ENCODE measurements around the gene WDR35. TPM values are rescaled to one million over a fixed set of nuclear protein-coding genes. Genes with fewer than 3 reads are reported as not detected.

Gene WDR35
- total RNA-seq, 1 donor, result 13.0 TPM

DNA sequence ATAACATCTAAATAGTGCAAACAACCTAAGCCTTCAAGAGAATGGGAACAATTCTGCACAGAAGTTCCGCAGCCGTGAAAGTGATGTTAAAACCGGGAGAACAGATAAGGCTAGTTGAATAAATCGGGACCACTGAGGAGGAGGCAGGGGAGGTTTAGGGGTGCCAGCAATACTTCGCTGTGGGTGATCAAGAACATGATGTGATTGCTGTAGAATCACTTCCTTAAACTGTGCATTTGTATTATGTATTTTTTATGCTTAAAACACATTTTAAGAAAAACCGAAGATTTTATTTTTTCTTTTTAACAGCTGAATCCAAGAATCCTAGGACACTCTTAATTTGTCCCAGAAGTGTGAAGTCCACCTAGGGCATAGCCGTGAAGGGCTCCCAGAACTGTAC, 121.7 kb downstream of the WDR35 start:
- TF ChIP-seq, protein P1, sequence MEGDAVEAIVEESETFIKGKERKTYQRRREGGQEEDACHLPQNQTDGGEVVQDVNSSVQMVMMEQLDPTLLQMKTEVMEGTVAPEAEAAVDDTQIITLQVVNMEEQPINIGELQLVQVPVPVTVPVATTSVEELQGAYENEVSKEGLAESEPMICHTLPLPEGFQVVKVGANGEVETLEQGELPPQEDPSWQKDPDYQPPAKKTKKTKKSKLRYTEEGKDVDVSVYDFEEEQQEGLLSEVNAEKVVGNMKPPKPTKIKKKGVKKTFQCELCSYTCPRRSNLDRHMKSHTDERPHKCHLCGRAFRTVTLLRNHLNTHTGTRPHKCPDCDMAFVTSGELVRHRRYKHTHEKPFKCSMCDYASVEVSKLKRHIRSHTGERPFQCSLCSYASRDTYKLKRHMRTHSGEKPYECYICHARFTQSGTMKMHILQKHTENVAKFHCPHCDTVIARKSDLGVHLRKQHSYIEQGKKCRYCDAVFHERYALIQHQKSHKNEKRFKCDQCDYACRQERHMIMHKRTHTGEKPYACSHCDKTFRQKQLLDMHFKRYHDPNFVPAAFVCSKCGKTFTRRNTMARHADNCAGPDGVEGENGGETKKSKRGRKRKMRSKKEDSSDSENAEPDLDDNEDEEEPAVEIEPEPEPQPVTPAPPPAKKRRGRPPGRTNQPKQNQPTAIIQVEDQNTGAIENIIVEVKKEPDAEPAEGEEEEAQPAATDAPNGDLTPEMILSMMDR (IDR thresholded peaks at IDR 0.05; ENCODE audit: insufficient read depth, low read depth, low read length), result no peak
- H3K4me3 ChIP-seq (ENCODE audit: low read depth, low read length), result peak overlapping the region; percentile 64
- DNase-seq (ENCODE audit: low read depth), result no peak

DNA sequence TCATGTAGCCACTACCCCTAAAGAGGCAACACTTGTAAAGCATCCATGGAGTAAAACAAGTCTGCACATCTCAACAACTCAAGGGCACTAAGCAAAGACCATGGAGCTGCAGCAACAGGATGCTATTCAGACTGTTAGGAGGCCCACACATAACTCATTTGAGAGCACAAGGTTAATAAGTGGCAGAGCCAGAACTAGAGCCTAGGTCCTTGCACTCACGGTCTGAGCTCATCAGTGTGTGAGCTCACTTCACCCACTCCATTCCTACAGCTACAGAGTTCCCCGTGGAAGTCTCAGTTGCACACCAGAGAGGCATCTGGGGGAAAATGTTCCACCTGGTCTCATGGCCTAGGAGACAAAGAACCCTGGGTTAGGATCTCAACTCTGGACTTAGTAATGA, 123.1 kb downstream of the WDR35 start:
- TF ChIP-seq, protein P1 (IDR thresholded peaks at IDR 0.05; ENCODE audit: insufficient read depth, low read depth, low read length), result no peak
- H3K4me3 ChIP-seq (ENCODE audit: low read depth, low read length), result no peak overlapping the region
- DNase-seq (ENCODE audit: low read depth), result no peak

DNA sequence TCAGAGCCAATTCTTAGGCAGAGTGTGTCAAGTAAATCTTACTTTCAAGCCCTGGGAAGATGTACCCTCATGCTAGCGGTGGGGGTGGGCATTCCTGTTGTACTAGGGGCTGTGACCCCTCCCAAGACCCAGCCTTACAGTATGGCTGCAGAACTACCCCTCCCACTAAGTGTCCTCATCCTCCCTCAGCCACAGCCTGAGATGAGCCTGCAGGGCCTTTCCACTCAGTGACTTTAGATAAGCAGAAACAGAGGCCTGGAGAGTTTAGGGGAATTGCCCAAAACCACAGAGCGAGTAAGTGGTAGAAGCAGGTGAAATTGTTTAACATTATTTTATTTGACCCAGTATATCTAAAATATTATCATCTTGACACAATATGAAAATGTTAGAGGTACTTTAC, 124.8 kb downstream of the WDR35 start:
- no peak overlapping the region for H3K4me3 ChIP-seq (ENCODE audit: low read depth, low read length)
- no peak for DNase-seq (ENCODE audit: low read depth)
- TF ChIP-seq, protein P1 (IDR thresholded peaks at IDR 0.05; ENCODE audit: insufficient read depth, low read depth, low read length), result no peak

DNA sequence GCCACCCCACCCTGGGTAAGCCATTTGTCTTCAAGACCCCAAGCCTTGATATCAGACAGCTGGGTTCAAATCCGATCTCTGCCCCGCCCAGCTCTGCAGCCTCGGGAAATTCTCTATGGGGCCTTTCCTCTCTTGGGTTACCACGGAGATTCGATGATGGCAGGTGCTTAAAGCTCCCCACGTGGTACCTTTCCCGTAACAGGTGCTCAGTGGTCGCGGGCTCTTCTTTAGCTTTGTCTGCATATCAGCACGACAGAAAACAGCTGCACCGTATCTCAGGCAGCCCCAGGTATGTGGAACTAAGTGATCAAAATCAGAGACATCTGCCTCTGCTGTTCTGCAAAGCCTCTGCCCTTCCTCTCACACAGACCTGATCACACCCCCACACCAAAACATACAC, 125.5 kb downstream of the WDR35 start:
- TF ChIP-seq, protein P1 (IDR thresholded peaks at IDR 0.05; ENCODE audit: insufficient read depth, low read depth, low read length), result no peak
- H3K4me3 ChIP-seq (ENCODE audit: low read depth, low read length), result no peak overlapping the region
- no peak for DNase-seq (ENCODE audit: low read depth)

DNA sequence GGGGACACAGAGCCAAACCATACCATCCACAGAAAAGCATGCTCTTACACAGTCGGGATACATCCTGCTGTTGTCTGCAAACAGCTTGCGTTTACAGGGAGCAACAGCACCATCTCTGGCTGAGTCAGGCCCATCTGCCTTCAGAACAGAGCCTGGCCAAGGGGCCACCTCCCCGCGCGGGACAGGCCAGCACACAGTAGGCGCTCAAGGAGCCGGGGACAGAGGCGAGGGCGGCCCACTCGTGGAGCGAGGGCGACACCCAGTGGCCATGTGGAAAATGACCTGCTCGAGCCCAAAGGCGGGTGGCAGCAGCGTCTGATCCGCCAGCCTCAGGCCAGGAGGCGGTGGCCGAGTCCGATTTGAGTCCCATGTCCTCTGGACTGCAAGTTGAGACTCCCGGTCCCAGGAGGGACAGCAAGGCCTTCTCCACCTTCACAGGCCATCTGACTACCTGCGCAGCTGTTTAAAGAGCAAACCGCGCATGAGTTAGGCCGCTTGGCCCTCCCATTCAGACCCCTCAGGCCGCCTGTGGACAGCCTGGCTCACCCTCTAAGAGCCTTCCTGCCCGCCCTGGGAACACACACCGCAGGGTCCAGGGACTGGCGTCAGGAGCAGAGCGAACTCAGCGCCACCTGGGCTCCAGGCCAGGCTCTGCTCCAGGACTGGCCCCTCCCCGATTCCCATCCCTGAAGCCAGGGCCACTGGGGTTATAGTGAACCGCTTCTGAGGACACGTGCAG, 126.4 kb downstream of the WDR35 start:
- H3K4me3 ChIP-seq (ENCODE audit: low read depth, low read length), result no peak overlapping the region
- DNase-seq (ENCODE audit: low read depth), result peak; percentile 42
- TF ChIP-seq, protein P1 (IDR thresholded peaks at IDR 0.05; ENCODE audit: insufficient read depth, low read depth, low read length), result peak; percentile 84

DNA sequence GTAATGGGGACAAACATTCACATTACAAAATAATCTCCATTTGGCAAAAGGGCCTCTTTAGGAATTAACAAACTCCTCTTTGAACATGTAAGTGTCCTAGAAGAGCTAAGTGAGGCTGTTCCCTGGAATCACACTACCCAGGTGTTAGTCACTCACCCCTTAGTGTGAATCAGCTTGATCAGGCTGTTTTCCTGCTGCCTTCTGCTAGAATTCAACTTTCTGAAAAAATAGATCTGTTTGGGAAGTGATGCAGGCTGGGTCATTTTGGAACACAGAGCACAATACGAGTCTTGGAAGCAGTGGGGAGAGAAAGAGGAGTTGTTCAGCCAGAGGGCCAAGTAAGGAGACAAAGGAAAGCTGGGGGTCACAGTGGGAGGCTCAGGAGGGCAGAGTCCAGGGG, 128.1 kb downstream of the WDR35 start:
- no peak for DNase-seq (ENCODE audit: low read depth)
- no peak overlapping the region for H3K4me3 ChIP-seq (ENCODE audit: low read depth, low read length)
- TF ChIP-seq, protein P1 (IDR thresholded peaks at IDR 0.05; ENCODE audit: insufficient read depth, low read depth, low read length), result no peak

Other genes starting within 250 kb of the WDR35 start
- 8.1 and 9.9 TPM in 2 replicates for gene TTC32, start 88.1 kb downstream of the WDR35 start, total RNA-seq
- 3.0 and 3.9 TPM in 2 replicates for gene MATN3, start 22.6 kb upstream of the WDR35 start, total RNA-seq
- gene LAPTM4A, start 61.5 kb upstream of the WDR35 start, total RNA-seq, result 101 and 146 TPM in 2 replicates
- 68.0 and 110 TPM in 2 replicates for gene SDC1, start 235.0 kb upstream of the WDR35 start, total RNA-seq

Measured in fibroblast of villous mesenchyme (primary cell).